OCI-LY7 (cell line): ENCODE measurements around the gene RAD17.

Experiments used
- CTCF ChIP-seq: fragments of 200-600 bp; sonication (generic); conservative IDR thresholded peaks from 2 replicates; pipeline ENCODE4 v1.5.1; 2014; ENCODE audit warnings: mild to moderate bottlenecking, antibody characterized with exemption, low read length, moderate library complexity, mixed read lengths
- EZH2phosphoT487 ChIP-seq: fragments of 200-600 bp; sonication (generic); IDR thresholded peaks from 2 replicates; pipeline ENCODE4 v1.6.1; 2018; ENCODE audit warnings: low read depth, borderline replicate concordance, mild to moderate bottlenecking, mixed run types, antibody characterized with exemption, low read length, moderate library complexity, mixed read lengths

- no peak for TF ChIP-seq CTCF
- no peak for TF ChIP-seq EZH2phosphoT487
These were observed 5.4 kb downstream of the RAD17 start for GRCh38 chr5:69374911-69375446.
